GM18873 (cell line): ENCODE data around the gene PPM1D.
A peak's percentile ranks its signal among the peaks of the same experiment; 100 is the strongest.
"Not testable (repeated sequence)": the region's sequence is repeated elsewhere in the genome, so short reads cannot be mapped to it uniquely, and the experiment has no call there.

Experiments used
- ATAC-seq: cut with Tn5 transposase; IDR thresholded peaks from one replicate; pipeline ENCODE4 v1.9.1; 2021; ENCODE audit warnings: mild to moderate bottlenecking, moderate library complexity, moderate number of reproducible peaks; ENCODE audit not compliant: unreplicated experiment, low FRiP score

The PPM1D gene

DNA sequence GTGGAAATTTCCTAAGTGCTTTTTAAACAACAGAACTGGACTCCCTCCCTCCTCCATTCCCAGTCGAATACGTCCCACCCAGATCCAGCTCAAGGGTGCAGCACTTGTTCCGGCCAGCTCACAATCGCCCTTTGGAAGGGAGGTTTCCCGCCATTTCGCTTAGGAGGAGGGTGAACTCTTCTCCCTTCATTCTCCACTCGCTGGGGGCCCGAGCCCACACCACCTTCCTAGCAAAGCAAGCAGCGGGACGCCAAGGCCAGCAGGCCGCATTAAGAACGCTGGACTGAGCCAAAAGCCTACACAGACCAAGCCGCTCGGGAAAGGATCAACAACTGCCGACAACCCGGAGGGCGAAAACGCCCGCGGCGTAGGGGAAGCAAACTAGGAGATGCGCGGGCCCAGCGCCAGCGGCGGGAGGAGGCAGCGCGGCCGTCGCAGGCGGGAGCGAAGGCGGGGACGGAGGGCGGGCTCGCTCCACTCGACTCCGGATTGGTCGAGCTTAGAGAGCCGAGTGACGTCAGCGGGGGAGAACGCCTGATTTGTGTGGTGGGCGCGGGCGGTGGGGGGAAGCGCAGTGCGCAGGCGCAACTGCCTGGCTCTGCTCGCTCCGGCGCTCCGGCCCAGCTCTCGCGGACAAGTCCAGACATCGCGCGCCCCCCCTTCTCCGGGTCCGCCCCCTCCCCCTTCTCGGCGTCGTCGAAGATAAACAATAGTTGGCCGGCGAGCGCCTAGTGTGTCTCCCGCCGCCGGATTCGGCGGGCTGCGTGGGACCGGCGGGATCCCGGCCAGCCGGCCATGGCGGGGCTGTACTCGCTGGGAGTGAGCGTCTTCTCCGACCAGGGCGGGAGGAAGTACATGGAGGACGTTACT lies at the start of gene PPM1D:
TSS of gene PPM1D (plus strand) at position 574 of the 870 bp plus-strand sequence. CDS start at position 796, 222 bp downstream.
- ATAC-seq, result peak; percentile 82

GRCh38 chr17:60552255-60552654 lies 47.7 kb upstream of the PPM1D start:
- not testable (repeated sequence) for ATAC-seq

DNA sequence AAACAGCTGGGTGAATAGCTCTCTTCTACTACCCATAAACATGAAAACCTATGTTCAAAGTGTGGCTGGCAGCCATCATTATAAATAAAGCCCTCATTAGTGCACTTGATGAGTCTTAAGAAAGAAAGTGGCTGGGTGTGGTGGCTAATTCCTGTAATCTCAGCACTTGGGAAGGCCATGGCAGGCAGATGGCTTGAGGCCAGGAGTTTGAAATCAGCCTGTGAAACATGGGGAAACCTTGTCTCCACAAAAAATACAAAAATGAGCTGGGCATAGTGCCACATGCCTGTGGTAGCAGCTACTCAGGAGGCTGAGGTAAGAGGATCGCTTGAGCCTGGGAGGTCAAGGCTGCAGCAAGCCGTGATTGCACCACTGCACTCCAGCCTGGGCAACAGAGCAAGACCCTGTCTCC lies 45.6 kb upstream of the PPM1D start:
- ATAC-seq, result no peak

DNA sequence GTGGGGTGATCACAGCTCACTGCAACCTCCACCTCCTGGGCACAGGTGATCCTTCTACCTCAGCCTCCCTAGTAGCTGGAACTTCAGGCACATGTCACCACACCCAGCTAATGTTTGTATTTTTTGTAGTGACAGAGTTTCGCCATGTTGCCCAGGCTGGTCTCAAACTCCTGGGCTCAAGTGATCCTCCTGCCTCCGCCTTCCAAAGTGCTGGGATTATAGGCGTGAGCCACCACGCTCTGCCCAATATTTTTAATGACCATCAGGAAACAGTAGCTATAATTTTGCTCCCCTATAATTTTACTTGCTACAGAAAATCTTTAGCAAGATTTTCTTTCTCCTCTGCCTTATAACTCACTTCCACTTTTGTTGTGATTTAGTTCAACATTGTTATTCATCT lies 44.2 kb upstream of the PPM1D start:
- no peak for ATAC-seq

DNA sequence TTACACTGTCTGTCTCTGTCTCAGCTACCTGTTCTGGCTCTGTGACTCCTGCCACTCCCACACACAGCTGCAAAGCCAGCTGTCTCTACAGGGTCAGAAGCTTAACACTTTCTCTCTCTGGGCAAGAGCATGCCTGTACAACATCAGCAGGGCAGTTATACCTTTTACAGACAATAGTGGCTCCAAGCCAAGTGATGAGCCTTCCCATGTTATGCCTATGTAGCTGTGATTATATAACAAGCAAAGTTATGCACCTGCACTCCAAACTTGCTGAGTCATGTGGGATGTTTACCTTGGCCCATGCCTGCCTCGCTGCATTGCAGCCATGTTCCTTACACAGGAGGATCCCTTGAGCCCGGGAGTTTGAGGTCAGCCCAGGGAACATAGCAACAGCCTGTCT lies 42.2 kb upstream of the PPM1D start:
- ATAC-seq, result no peak

DNA sequence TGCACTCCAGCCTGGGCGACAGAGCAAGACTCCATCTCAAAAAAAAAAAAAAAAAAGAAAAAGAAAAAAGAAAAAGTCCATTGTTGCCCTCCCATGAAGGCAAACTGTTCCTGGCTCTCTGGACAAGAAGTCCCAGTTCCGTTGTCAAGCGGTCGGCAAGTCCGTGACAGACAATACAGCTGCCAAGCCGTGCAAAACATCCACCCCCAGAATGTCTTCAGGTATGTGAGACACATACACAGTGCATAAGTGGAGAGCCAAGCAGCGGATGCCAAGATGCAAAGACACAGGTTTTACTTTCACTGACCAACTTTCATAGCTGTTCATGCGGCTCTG lies 40.4 kb upstream of the PPM1D start:
- ATAC-seq, result no peak

- ATAC-seq, result no peak
Measured at GRCh38 chr17:60559995-60560859, 39.8 kb upstream of the PPM1D start.

- ATAC-seq, result no peak
Measured at GRCh38 chr17:60560860-60561257, 39.1 kb upstream of the PPM1D start.

- no peak for ATAC-seq
Measured at GRCh38 chr17:60562421-60562820, 37.6 kb upstream of the PPM1D start.

GRCh38 chr17:60563743-60564142 lies 36.2 kb upstream of the PPM1D start:
- no peak for ATAC-seq

DNA sequence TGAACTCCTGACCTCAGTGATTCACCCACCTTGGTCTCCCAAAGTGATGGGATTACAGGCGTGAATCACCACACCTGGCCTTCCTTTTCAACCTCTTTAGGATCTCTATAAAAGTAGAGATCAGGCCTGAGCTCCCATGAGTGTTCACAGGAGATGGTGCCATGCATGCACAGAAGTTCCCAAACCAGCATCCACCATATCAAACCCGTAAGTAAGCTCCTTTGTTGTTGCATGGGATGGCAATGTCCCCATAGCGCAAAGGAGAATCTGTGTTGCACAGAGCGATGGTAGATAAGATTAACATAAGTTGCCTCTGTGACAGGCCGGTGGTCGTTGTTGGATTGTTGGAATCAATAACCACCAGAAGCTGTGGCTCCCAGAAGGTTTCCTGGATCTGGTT lies 34.8 kb upstream of the PPM1D start:
- ATAC-seq, result no peak

- ATAC-seq, result no peak
Measured at GRCh38 chr17:60573236-60574051, 26.5 kb upstream of the PPM1D start.

GRCh38 chr17:60577147-60577915 lies 22.7 kb upstream of the PPM1D start:
- no peak for ATAC-seq

DNA sequence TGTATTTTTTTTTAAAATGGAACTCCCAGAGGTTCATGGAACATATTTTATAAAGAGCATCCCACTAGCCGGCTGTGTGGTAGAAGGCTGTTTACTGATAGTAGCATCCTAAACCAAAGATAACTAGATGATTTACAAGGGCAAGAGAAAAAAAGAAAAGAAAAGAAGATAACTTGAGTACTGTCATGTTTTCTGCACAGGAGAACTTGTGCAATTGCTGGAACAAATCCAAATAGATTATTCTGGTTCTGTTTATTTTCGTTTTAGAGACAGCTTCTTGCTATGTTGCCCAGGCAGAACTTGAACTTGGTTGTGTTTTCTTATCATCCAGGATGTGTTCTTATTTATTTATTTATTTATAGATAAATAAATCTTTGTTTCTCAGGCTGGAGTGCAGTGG lies 20.9 kb upstream of the PPM1D start:
- ATAC-seq, result no peak

DNA sequence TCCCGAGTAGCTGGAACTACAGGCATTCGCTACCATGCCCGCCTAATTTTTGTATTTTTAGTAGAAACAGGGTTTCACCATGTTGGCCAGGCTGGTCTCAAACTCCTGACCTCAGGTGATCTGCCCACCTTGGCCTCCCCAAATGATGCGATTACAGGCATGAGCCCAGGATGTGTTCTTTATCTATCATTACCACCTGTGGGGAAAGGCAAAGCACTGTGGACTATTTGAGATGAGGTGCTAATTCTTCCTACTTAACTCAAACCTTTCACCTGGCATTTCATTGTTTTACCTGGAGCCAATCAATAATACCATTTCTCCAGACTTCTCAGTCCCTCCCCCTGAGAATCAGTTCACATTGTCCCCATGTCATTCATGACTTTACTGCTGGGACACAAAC lies 20.4 kb upstream of the PPM1D start:
- ATAC-seq, result no peak

DNA sequence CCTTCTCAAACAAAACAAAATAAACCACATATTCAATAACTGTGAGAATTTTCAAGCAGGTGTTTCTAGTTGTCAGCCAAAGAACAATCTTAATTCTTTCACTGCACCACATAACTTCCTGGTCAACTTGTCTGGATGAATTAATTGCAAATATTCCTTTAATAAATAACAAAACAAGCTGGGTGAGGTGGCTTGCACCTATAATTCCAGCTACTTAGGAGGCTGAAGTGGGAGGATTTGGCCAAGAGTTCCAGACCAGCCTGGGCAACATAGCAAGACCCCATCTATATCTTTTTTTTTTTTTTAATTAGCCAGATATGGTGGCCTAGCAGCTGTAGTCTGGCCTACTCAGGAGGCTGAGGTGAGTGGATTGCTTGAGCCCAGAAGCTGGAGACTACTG lies 17.0 kb upstream of the PPM1D start:
- no peak for ATAC-seq

GRCh38 chr17:60585887-60586286 lies 14.1 kb upstream of the PPM1D start:
- ATAC-seq, result no peak

GRCh38 chr17:60586288-60586974 lies 13.6 kb upstream of the PPM1D start:
- no peak for ATAC-seq

DNA sequence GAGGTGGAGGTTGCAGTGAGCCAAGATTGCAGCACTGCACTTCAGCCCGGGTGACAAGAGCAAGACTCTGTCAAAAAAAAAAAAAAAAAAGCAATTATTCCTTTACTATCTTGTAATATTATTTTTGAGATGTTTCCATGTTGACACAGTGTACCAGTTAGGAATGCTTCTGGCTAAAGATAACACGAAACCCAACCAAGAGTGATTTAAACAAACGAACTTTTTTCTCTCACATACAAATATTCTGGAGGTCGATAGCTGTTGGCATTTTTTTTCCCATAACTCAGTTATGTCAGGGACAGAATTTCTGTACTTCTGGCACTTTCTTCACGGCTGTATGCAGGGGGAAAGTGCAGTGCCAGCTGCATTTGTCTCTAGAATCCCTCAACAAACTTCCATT lies 9.9 kb upstream of the PPM1D start:
- no peak for ATAC-seq
